ENCODE measurements around the gene MUC5B. TPM values are rescaled to one million over a fixed set of nuclear protein-coding genes. Genes with fewer than 3 reads are reported as not detected.

The MUC5B gene
- total RNA-seq, 1 experiment from 2014 or later = 24.3 TPM

DNA sequence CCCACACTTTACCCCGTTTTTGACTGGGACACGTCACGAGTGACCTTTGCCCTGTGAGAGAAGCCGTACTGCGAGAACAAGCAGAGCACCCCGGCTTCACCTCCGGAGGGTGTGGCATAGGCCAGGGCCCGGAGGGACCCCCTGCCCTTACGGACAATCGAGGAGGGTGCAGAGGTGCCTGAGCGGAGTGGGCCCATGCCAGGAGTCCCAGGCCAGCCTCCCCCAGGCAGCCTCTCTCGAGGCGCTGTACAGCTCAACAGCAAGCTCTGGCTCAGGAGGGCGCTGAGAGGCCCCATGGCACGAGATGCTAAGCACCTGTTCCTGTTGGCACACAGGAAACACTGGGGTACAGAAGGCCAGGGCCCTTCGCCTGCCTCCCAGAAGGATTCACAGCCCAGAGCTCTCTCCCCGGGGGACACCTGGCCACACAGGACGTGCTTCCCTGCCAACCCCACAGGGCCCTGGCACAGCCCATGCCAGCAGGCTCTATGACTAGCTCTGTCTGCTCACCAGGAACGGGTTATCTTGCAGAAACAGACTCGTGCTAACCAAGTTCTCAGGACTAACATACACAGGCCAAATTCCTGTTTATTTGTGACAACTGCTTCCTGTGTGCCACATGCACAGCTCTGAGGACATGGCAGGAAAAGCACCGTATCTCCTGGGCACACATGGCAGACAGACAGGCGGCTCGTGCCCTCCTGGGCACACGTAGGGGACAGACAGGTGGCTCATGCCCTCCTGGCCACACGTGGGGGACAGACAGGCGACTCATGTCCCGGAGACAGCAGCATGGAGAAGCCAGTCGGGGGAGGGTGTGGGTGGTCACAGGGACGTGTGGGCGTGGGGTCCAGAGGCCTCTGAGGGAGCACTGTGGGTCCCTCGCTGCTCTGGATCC, 75.0 kb downstream of the MUC5B start:
- TF ChIP-seq CTCF (conservative IDR thresholded peaks at IDR 0.05; ENCODE audit: low read depth, low read length) (no peak), EZH2phosphoT487 (IDR thresholded peaks at IDR 0.05; ENCODE audit: borderline replicate concordance, low read length) (no peak), EZH2 (IDR thresholded peaks at IDR 0.05; ENCODE audit: low read length, unreplicated experiment) (no peak)
- Histone ChIP-seq H3K4me1 (ENCODE audit: insufficient read depth, low read length) (peaks cover 13% of the 10 kb centered on the region; the same call in 1 of the 2 replicates), H3K9me3 (ENCODE audit: low read length) (no peaks in the 10 kb centered on the region), H3K79me2 (ENCODE audit: low read length) (peaks cover 64% of the 10 kb centered on the region), H2AFZ (ENCODE audit: low read length) (no peak overlapping the region), H4K20me1 (ENCODE audit: low read length) (peaks cover 6% of the 10 kb centered on the region; the same call in 1 of the 2 replicates), H3F3A (ENCODE audit: low read length, unreplicated experiment) (no peaks in the 10 kb centered on the region), H3K27me3 (ENCODE audit: low read length) (no peaks in the 10 kb centered on the region), H3K36me3 (ENCODE audit: low read depth, low read length) (no peaks in the 10 kb centered on the region; the same call in 1 of the 2 replicates), H3K9me2 (replicated peaks; ENCODE audit: low read length) (no peaks in the 10 kb centered on the region), H3K4me2 (ENCODE audit: low read length) (no peak overlapping the region), H3K27ac (ENCODE audit: low read length) (no peak overlapping the region), H3K9ac (ENCODE audit: low read length) (no peak overlapping the region), H3K4me3 (ENCODE audit: low read length) (no peak overlapping the region)
- intact Hi-C loops (cut with micrococcal nuclease) = no loop called here
- no peak for DNase-seq
- ChIA-PET POLR2A (ENCODE audit: unreplicated experiment) (no interaction called here), CTCF (no interaction called here)
- ATAC-seq = no peak
- BruUV-seq (replicated peaks) = no TSS peak

DNA sequence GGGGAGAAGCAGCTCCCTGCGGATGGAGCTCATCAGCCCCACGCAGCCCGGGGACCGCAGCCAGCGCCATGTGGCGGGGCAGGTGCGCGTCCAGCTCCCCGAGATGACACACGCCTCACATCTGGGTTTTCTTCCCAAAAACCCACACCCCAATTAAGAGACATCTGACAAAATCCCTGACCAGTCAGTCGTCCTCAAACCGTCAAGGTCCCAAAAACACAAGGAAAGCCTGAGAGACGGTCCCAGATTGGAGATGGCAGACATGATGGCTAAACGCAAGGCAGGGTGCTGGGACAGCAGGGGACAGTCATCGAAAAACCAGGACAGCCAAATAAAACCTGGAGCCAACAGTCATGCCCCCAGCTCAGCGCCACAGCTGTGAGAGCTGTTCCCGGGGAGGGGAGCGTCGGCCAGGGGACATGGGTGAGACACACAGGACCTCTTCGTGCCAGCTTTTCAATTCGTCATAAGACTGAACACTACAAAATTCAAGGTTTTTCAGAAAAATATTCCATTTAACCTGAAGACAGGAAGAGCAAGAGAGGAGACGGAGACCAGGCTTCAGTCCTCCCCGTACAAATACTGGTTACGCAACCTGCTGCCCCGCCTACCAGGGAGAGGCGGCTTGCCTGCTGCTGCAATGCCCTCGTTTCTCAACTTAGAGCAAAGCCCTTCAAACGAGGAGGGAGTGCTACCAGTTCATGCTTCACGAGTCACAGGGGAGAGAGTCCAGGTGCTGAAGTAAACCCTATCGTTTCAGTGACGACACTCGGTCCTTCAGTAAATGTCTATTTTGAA, 76.0 kb downstream of the MUC5B start:
- no peak overlapping the region for H3K27ac ChIP-seq (ENCODE audit: low read length)

More for the DNA sequence above, 76.0 kb downstream of the MUC5B start:
- ChIA-PET CTCF (no interaction called here), POLR2A (ENCODE audit: unreplicated experiment) (no interaction called here)
- Histone ChIP-seq H3K4me2 (ENCODE audit: low read length) (peak overlapping the region; percentile 48; the same call in 1 of the 2 replicates), H3F3A (ENCODE audit: low read length, unreplicated experiment) (no peaks in the 10 kb centered on the region), H3K27me3 (ENCODE audit: low read length) (no peaks in the 10 kb centered on the region), H4K20me1 (ENCODE audit: low read length) (peaks cover 6% of the 10 kb centered on the region; the same call in 1 of the 2 replicates), H3K9me3 (ENCODE audit: low read length) (no peaks in the 10 kb centered on the region), H3K36me3 (ENCODE audit: low read depth, low read length) (no peaks in the 10 kb centered on the region; the same call in 1 of the 2 replicates), H3K79me2 (ENCODE audit: low read length) (peaks cover 74% of the 10 kb centered on the region), H3K4me1 (ENCODE audit: insufficient read depth, low read length) (peaks cover 14% of the 10 kb centered on the region), H2AFZ (ENCODE audit: low read length) (no peak overlapping the region), H3K4me3 (ENCODE audit: low read length) (no peak overlapping the region), H3K9ac (ENCODE audit: low read length) (no peak overlapping the region), H3K9me2 (replicated peaks; ENCODE audit: low read length) (no peaks in the 10 kb centered on the region)
- intact Hi-C loops (cut with micrococcal nuclease) = no loop called here
- DNase-seq (peak; percentile 69), ATAC-seq (peak; percentile 69)
- no peak for TF ChIP-seq CTCF (conservative IDR thresholded peaks at IDR 0.05; ENCODE audit: low read depth, low read length)
- no peak for TF ChIP-seq EZH2 (IDR thresholded peaks at IDR 0.05; ENCODE audit: low read length, unreplicated experiment)
- TF ChIP-seq EZH2phosphoT487 (IDR thresholded peaks at IDR 0.05; ENCODE audit: borderline replicate concordance, low read length) = no peak
- no TSS peak for BruUV-seq (replicated peaks)

Measured in PC-3 (cell line).